Cerebellar nuclear complex (tissue), 1 donor: ENCODE results near the gene ASTE1.
"Not testable (repeated sequence)": the region's sequence is repeated elsewhere in the genome, so short reads cannot be mapped to it uniquely, and the experiment has no call there.

ENCODE experiments used
- DNase-seq, 2 experiments: peaks; one replicate each; lab custom pipeline; 2025; lab: John Stamatoyannopoulos, UW

Gene ASTE1

GRCh38 chr3:131026321-131027151 is at the start of gene ASTE1, which contains the start of gene NEK11:
Gene ASTE1 (minus strand): TSS chr3:131026825. CDS start chr3:131025306, 1,519 bp downstream.
Gene NEK11 (plus strand): TSS chr3:131026877. CDS start chr3:131029709, 2,832 bp downstream.
- peak; percentile 6 to 41 for DNase-seq

DNA sequence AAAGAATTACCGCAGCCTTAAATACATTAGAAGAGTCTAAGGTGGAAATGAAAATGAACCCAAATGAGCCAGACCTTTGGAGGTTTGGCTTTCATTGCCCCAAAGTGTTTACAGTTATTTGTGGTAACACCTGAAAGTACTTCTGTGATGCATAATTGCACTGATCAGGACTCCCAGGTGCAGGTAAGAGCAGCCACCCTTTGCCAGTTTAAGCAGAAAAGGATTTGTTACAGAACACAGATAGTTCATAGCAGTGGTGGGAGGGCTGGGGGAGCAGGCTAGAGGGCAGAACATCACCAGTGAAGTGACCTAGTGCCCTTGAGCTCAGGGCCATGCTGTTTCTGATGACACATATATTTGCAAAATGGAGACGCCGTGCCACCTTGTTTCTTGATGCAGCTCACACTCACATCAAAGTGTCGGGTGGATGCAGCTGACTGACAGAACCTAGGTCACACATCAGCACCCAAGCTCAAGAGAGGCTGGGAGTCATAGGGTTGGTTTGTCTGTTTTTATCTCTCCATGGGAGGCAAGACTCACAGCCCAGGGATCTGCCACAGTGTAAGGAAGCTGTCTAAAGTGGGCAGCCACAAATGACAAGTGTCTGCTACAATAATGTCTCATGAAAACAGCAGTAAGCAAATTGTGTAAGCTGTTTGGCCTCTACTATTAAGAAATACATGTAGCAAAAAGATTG is 49.2 kb upstream of the ASTE1 start:
- DNase-seq: no peak

- DNase-seq: no peak
Measured at GRCh38 chr3:131072845-131073244, 46.2 kb upstream of the ASTE1 start.

DNA sequence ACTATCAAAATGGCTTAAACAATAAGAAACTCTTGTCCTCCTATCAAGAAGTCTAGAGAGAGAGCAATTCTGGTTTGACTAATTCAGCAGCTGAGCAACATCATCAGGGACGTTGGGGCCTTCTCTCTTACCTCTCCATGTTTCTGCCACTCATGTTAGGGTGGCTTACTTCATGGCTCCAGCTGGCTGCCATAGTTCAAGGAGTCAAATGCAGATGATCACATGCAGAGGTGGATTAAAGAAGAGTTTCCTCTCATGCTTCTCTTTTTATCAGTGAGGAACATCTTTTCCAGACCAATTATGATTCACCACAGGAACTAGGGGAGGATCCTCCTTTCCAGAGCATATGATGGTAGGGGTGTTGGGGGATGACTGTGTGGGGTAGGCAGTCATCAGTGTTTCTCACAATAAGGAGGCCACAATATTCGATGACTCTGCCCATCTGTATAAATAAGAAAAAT is 45.5 kb upstream of the ASTE1 start:
- no peak for DNase-seq

- DNase-seq: no peak
Measured at GRCh38 chr3:131067983-131068382, 41.4 kb upstream of the ASTE1 start.

DNA sequence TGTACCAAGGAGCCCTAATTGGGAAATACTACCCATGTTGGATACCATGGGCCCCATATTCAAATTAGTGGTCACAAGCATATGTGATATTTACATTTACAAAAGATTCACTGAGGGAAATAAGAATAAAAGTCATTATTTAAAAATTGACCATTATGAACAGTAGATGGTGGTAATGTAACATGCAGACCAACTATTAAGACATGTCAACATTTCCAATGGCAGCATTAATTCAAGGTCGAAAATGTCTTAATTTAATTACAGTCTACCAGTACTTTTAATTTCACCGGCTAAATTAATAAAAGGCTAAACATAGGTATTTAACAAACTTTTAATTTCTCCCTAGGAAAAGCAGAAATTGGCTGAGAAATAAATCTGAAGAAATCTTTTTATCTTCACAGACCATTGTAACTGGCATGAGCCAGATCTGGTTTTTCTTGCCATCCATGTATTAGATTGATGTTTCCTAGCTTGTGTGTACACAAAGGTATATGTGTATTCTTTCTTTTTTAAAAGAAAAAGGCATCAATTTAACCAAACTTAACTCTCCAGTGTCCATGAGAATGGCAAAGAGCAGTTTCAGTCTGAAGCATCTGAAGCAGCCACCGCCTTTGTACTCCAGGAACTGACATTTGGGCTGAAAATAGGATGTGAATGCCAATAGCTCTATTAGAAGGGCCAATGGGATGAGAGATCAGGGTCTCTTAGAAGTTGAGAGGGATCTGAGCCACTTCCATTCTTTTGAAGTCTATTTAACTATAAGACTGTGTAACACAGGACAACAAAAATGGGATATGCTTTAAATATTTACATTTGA is 26.6 kb upstream of the ASTE1 start:
- DNase-seq: no peak

DNA sequence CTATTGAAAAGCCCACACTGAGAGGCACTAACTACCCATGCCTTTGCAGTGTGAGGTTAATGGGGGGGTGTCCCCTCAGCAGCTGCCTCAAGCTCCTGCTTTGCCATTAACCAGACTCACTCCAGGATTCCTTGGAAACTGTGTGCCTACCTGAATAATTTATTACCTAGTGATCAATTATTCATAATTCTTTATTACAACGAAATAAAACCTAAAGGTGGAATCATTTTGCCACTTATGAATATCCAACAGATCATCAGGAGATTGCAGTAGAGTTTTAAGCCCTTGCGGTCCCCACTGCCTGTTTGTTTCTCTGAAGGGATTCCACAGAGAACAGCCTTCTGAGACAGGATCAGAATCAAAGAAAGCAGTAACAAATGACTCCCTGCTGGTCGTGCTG is 23.4 kb upstream of the ASTE1 start:
- no peak for DNase-seq

DNA sequence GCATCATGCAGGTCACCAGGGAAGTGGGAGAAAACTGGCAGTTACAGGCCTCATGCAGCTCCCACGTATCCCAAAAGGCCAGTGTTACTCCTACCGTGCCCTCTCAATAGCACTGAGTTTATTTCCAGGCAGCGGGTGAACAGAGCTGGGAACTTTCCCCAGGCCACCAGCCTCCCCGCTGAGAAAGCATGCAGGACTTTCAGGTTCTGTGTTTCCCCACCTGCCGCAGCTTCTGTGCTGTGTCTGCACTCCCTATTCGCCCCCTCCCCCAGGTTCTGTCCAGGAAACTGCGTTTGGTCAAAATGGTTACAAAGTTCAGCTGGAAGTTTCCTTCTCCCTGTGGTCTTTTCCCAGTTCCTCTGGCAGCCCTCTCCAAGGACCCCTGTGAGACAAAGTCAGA is 21.4 kb upstream of the ASTE1 start:
- no peak for DNase-seq

DNA sequence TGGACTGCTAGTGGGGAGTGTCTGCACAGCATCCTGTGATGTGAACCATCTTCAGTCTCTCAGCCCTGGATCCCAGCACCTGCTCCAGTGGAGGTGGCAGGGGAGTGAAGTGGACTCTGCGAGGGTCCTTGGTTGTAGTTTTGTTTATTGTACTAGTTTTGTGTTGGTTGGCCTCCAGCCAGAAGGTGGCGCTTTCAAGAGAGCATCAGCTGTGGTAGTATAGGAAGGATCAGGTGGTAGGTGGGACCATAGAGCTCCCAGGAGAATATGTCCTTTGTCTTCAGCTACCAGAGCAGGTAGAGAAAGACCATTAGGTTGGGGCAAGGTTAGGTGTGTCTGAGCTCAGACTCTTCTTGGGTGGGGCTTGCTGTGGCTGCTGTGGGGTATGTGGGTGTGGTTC is 21.0 kb upstream of the ASTE1 start:
- no peak for DNase-seq

DNA sequence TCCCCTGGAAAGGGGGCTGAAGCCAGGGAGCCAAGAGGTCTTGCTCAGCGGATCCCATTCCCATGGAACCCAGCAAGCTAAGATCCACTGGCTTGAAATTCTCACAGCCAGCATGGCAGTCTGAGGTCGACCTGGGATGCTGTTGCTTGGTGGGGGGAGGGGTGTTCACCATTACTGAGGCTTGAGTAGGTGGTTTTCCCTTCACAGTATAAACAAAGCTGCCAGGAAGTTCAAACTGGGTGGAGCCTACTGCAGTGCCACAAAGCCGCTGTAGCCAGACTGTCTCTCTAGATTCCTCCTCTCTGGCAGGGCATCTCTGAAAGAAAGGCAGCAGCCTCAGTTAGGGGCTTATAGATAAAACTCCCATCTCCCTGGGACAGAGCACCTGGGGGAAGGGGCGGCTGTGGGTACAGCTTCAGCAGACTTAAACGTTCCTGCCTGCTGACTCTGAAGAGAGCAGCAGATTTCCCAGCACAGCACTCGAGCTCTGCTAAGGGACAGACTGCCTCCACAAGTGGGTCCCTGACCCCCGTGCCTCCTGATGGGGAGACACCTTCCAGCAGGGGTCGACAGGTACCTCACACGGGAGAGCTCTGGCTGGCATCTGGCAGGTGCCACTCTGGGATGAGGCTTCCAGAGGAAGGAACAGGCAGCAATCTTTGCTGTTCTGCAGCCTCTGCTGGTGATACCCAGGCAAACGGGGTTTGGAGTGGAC is 15.8 kb upstream of the ASTE1 start:
- not testable (repeated sequence) for DNase-seq

GRCh38 chr3:131038326-131038725 is 11.7 kb upstream of the ASTE1 start:
- DNase-seq: no peak

DNA sequence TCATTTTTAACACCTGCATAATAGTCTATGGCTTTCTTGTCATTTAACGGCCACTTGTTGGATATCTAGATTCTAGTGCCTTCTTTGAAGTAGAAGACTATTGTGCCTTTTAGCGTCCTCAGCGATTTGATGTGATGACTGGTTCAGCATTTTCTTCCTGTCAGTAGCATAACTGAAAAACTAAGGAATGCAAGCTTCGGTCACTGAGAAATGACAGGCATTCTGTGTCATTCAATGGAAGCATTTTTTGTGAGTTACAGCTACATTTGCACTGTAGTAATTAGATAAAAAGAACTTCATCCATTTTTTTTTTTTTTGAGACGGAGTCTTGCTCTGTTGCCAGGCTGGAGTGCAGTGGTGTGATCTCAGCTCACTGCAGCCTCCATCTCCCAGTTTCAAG is 10.4 kb upstream of the ASTE1 start:
- DNase-seq: no peak

DNA sequence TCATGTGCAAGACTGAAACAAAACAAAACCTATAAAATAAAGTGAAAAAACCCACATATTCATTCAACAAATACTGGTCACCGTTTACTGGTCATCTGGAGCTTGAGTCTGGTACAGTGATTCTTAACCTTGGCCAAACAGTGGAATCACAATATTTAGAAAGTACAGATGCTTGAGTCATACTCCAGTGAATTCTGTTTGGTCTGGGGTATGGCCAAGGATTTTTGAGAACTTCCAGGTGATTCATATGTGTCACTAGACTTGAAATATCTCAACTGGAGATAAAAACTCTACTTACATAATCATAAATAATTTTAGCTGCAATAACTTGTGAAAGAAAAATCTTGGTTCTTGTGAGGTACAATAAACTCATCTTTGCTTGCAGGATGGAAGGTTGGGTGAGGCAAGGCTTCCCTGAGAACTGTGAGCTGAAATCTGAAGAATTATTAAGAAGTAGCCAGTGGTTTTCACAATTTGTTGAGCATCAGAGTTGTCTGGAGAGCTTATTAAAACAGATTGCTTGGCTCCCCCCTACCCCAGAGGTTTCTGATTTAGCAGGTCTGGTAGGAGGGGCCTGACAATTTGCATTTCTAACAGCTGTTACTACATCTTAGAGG is 9.7 kb upstream of the ASTE1 start:
- no peak for DNase-seq

DNA sequence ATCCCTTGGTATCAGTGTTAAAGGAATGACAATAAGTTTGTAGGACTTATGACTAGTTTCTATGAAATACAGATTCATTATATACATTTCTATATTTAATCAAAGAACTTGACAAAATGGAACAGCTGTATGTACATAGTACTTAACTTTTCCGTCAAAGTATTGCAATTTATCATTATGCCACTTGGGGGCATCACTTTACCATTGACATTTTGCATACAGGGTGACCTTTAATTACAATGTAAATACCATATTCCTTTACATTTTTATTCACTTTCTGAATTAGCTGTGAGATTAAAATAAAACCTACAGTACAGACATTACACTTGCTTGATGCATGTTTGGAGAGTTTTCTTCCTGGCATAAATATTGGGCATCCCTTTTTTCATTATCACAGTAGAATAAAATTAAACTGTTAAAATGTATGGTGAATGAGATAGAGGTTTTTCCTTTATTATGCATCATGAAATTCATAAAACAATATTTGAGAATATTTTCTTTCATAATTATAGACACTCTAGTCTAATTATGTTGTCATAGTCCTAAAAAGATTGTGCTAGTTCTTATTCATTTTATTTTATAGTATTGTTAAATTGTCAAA is 7.0 kb upstream of the ASTE1 start:
- no peak for DNase-seq

- DNase-seq: no peak
Measured at GRCh38 chr3:131031660-131032059, 5.0 kb upstream of the ASTE1 start.

DNA sequence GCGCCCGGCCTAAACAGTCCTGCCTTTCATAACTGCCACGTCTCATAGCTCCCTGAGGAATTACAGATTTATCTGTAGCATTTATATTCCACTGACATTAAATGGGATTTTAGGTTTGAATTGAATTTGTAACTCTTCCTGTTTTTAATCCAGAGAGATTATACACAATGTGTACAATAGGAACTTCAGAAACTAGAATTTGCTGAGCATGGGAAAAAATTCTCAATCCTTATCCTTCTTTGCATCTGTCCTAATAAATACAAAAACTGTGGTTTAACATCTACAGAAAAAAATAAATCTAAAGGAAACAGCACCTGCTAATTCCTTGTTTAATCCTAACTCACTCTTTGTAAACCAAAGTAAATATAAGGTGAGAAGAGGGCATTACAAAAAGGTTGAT is 2.2 kb upstream of the ASTE1 start:
- no peak for DNase-seq

DNA sequence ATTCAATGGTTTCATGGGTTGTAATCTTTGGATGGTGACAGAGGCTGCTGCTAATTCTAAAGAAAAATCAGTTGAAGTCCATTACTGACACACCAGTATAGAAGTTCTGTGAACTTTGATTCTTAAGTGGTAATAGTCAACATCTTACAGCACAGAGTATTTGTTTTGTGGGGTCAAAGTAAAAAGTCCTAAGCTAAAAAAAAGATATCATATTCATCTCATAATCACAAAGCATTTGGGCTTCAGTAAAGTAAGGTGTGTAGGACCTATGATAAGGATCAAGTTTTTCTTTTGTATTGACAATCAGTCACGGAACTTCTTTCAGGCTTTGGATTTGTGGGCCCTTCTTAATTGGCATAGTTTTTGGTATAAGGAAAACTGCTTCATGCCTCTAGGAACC is 1.1 kb downstream of the ASTE1 start:
- no peak for DNase-seq

DNA sequence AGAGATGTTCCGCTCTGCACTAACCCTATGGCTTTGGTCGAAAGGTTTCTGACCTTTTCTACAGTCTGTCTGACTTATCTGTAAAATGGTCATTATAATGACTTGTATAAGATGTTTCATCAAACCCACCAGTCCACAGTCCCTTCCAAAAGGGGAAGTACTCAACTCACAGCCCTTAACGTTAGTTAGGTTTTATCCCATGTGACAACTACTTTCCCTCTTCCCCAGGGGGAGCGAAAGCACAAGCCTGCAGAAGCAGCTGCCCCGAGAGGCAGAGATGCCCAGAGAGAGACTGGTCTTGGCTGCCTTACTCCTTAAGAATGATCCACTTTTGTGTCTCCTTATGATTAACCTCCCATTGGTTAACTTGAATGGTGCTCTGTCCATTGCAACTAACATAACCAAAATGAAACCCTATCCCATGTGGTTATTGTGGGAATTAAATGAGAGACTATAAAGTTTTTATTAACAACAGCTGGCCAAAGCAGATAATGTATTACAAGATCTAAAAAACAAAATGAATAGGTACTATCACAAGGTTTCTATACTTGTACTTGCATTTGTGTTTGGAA is 6.4 kb downstream of the ASTE1 start:
- DNase-seq: no peak

GRCh38 chr3:131018970-131019369 is 7.7 kb downstream of the ASTE1 start:
- DNase-seq: no peak

- no peak for DNase-seq
Measured at GRCh38 chr3:131009698-131010097, 16.9 kb downstream of the ASTE1 start.
